Dermis blood vessel endothelial cell (primary cell): ENCODE results near the gene FOXP2. TPM values are rescaled to one million over a fixed set of nuclear protein-coding genes. Genes with fewer than 3 reads are reported as not detected.
"Not testable (repeated sequence)": the region's sequence is repeated elsewhere in the genome, so short reads cannot be mapped to it uniquely, and the experiment has no call there.

ENCODE experiments used
- DNase-seq: peaks from one replicate; pipeline ENCODE4 v3.0.0; 2010
- total RNA-seq: library from RNA; depleted of rRNA; stranded (reverse); fragments of >200 nt; gene quantifications from 2 replicates; pipeline ENCODE4 v1.2.3, GENCODE V29; 2014

Gene FOXP2
- total RNA-seq, 1 donor from 2014 or later = 3.7 TPM

DNA sequence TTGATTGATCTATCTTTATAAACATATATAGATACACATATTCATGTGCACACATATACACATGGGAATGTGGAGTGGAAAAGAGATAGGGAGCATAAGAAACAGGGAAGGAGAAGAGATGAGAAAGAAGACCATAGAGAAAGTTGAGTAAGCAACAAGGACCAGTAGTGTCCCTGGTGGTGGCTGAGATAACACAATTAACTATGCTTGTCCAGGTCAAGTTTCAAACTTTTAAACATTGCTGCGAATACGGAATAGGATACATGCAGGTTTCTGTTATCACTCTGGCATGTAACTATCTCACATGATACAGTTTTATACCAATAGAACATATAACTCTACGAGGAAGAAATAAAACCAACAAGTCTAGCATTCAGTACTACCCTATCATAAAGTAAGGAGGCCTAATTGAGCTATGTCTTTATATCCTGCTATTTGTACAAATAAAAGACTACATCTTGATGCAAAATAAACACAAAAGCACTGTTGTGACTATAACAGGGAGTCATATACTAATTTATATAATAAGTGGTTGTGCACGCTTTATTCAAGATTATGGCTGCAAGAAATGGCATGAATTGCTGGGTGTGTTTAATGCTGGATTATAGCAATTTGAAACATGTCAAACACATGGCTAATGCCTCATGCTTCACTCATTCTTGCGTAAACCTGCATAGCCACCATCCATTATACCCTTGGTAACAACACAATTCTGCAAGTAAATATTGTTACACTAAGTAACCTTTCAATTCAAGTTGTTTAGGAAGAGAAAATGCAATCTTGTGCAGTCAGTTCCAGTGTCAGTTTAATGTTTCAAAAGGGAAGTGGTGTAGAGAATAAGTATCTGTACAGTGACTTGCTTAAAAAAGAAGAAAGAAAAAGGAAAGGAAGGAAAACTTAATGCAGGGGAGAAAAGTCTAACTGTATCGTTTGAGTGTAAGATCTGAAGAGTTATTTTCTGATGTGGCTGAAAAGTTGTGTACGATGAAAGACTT is 8.2 kb downstream of the FOXP2 start:
- peak; percentile 6 for DNase-seq

GRCh38 chr7:114426382-114426781 is 11.8 kb downstream of the FOXP2 start:
- no peak for DNase-seq

DNA sequence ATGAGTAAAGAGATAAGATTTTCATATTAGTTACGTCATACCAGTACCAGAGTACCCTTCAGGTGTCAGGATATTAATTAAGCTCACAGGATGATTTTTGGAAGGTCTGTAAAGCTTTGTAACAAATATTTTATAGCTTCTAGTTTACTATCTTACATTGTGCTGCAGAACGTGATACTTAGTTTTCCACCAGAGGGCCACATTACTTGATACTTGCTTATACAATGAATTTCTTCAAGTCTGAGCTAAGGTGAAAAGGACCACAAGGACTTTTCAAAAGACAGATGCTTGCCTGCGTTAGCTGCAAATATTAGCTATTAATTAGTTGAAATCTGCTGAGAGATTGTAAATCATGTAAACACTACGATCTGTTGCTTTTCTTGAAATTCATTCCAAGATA is 12.2 kb downstream of the FOXP2 start:
- peak; percentile 51 for DNase-seq

GRCh38 chr7:114428211-114428610 is 13.6 kb downstream of the FOXP2 start:
- DNase-seq = no peak

- DNase-seq = no peak
Measured at GRCh38 chr7:114431189-114431588, 16.6 kb downstream of the FOXP2 start.

DNA sequence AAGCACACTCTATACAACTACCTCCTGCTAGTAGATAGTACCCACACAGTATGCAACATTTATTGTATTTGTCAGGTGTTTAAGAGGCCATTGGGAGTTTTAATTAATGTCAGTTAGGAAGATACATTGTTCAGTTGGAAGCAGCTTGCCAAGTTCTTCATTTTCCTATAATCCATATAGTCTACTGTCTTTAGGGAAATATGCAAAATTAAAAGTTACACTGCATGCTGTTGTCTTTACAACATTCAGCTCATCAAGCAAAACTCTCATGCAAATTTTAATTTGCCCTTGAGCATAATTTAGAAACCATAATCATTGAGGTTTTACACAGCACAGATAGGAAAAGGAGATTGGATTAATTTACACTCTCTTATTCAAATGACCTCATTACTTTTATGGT is 17.4 kb downstream of the FOXP2 start:
- no peak for DNase-seq

DNA sequence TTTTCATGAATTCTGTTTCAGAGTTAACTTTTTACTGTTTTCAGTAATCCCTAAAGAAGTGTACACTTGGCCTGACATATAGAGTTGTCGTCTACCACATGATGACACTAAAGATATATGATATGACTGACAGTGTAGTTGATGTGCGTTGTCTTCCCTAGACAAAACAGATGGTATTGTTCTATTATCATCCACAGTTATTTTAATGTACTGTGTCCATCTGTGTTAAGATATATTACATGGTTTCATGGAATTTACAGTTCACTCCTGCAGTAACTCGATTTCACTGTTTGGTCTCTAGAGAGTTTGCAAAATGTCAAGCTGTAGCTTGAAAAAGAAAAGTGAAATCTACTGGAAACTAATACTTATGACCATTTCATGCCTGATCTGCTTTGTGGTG is 18.1 kb downstream of the FOXP2 start:
- no peak for DNase-seq

GRCh38 chr7:114439581-114439980 is 25.0 kb downstream of the FOXP2 start:
- DNase-seq = peak; percentile 5

- not testable (repeated sequence) for DNase-seq
Measured at GRCh38 chr7:114440927-114441326, 26.3 kb downstream of the FOXP2 start.

GRCh38 chr7:114444196-114444595 is 29.6 kb downstream of the FOXP2 start:
- DNase-seq = no peak

- DNase-seq = no peak
Measured at GRCh38 chr7:114450431-114450830, 35.8 kb downstream of the FOXP2 start.

- DNase-seq = no peak
Measured at GRCh38 chr7:114459574-114459973, 45.0 kb downstream of the FOXP2 start.

GRCh38 chr7:114460021-114460420 is 45.4 kb downstream of the FOXP2 start:
- no peak for DNase-seq

DNA sequence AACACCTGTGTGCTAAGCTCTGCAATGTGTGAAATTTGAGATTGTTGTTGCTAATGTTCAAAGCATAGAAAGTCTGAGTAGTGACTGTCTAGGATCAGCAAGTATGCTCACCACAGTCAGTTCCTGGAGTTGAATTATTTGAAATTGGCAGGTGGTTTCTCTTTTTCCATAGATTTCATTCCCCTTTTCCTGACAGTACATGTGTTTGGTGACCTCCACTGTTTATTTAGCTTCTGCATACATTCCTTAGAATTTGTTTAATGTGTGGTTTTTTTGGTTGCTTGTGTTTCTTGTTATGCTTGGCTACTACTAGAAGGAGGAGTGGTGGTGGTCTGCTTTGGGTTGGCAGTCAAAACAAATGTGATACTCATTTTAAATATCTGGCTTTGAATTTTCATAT is 52.3 kb downstream of the FOXP2 start:
- peak; percentile 14 for DNase-seq

DNA sequence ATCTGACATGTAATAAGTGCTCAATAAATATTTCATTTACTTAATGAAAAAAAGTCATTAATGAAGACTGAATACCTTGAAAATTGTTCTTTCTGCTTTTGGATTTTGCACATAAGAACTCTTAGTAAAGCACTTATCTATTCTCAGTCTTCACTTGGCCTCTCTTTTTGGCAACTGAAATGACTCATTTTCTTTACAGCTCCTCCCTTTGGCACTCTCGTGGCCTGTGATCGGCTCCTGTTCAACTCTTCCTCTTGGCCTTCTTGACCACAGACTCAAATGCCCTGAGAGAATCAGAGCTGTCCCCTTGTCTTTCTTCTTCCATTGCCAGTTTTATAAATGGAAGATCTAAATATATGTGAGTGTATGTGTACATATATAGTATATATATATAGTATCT is 54.2 kb downstream of the FOXP2 start:
- DNase-seq = no peak

GRCh38 chr7:114472896-114473512 is 58.4 kb downstream of the FOXP2 start:
- DNase-seq = no peak

- no peak for DNase-seq
Measured at GRCh38 chr7:114478384-114478783, 63.8 kb downstream of the FOXP2 start.

- DNase-seq = peak; percentile 83
Measured at GRCh38 chr7:114481999-114482398, 67.4 kb downstream of the FOXP2 start.

DNA sequence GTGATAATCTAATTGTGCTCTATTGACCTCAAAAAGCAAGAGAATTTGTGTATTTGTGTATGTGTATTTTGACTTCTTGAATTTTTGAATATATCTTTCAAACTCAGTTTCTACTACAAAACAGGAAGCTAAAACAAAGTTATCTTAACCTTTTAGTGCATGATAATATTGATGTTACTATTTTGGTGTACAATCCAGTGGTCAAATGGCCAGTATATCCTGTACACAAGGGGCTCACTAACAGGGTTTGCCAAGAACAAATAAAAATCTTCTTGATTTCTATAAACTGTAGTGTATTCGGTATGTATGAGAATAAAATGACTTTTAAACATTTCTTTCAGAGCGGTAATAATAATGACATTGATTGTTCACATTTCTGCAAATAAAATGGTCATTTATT is 69.6 kb downstream of the FOXP2 start:
- DNase-seq = peak; percentile 34

DNA sequence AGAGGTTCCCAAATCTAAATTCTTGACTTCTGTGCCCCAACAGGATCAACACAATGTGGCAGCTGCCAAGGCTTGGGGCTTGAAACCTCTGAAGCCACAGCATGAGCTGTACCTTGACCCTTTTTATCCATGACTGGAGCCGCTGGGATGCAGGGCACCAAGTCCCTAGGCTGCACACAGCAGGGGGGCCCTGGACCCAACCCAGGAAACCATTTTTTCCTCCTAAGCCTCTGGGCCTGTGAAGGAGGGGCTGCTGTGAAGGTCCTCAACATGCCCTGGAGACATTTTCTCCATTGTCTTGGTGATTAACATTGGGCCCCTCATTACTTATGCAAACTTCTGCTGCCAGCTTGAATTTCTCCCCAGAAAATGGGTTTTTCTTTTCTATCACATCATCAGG is 72.6 kb downstream of the FOXP2 start:
- no peak for DNase-seq

DNA sequence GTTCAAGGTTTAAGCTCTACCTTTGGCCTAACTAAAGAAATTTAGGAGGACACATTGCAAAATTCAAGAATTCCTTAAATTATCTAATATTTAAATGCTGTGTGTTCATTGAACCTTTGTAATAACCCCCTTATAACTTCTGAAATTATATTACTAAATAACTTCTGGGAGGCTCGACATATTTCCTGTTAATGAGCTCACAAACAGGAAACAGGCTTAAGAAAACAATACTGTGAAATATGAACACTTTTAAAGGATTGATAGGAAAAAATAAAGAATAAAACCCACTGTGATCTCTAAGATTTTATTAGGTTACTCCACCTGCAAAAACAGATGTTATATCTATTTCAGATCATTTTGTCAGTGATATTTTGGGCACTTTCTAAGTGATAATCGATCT is 74.1 kb downstream of the FOXP2 start:
- DNase-seq = peak; percentile 50

GRCh38 chr7:114497491-114497890 is 82.9 kb downstream of the FOXP2 start:
- DNase-seq = not testable (repeated sequence)

DNA sequence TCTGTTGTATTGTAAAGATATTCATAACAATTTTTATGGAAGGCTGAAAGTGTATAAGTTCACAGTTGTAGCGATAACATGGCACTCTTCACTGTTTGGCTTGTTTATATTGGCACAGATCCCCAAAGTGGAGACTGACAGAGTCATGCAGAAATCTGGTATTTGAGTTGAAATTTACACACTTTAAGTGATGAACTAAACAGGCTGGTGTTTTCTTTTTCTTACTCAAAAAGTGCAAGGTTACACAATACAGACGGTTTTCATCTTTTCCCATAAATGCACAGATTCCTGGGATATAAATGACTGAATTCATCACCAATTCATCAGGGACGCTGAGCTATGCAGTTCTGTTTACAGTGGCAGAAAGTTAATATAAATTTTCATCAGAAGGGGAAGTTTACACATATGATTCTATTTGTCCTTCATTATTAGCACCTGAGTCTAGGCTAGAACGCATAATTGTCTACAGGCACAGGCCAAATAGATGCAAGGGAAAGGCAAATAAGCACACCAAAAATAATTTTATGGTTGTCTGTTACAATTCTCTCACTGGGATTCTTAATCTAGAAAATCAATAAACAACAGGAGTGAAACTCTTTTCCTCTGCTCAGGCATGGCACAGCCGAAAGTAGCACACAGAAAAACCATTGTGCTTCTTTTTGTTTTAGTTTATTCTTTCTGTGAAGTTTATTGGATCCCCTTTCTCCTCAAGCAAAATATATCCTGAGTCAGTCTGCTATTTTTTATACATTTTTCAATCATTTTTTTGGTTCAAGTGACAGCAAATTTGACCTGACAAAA is 88.0 kb downstream of the FOXP2 start:
- peak; percentile 62 for DNase-seq
